AG08396 (cell line): ENCODE data around the gene HS6ST2.
"Not testable (repeated sequence)": the region's sequence is repeated elsewhere in the genome, so short reads cannot be mapped to it uniquely, and the experiment has no call there.

Experiments used
- DNase-seq: peaks from one replicate; pipeline ENCODE4 v3.0.0; 2012; ENCODE audit warnings: low spot score, mixed read lengths

HS6ST2 gene

GRCh38 chrX:132940727-132941327 lies 17.6 kb downstream of the HS6ST2 start:
- DNase-seq = no peak

- DNase-seq = no peak
These were observed 25.3 kb downstream of the HS6ST2 start for GRCh38 chrX:132933170-132933569.

- DNase-seq = no peak
These were observed 34.0 kb downstream of the HS6ST2 start for GRCh38 chrX:132924426-132924825.

- no peak for DNase-seq
These were observed 39.9 kb downstream of the HS6ST2 start for GRCh38 chrX:132918523-132918922.

GRCh38 chrX:132916349-132916748 lies 42.1 kb downstream of the HS6ST2 start:
- DNase-seq = no peak

- DNase-seq = no peak
These were observed 48.8 kb downstream of the HS6ST2 start for GRCh38 chrX:132909643-132910042.

- DNase-seq = no peak
These were observed 49.5 kb downstream of the HS6ST2 start for GRCh38 chrX:132908891-132909290.

- DNase-seq = no peak
These were observed 57.7 kb downstream of the HS6ST2 start for GRCh38 chrX:132900633-132901293.

GRCh38 chrX:132887569-132887968 lies 70.9 kb downstream of the HS6ST2 start:
- DNase-seq = no peak

GRCh38 chrX:132883358-132883915 lies 75.0 kb downstream of the HS6ST2 start:
- no peak for DNase-seq

GRCh38 chrX:132880753-132881152 lies 77.7 kb downstream of the HS6ST2 start:
- not testable (repeated sequence) for DNase-seq

- DNase-seq = no peak
These were observed 80.4 kb downstream of the HS6ST2 start for GRCh38 chrX:132877954-132878536.

GRCh38 chrX:132876523-132877338 lies 81.7 kb downstream of the HS6ST2 start:
- no peak for DNase-seq

GRCh38 chrX:132875650-132876522 lies 82.5 kb downstream of the HS6ST2 start:
- DNase-seq = no peak

- no peak for DNase-seq
These were observed 95.9 kb downstream of the HS6ST2 start for GRCh38 chrX:132862562-132862961.

- DNase-seq = no peak
These were observed 97.4 kb downstream of the HS6ST2 start for GRCh38 chrX:132861076-132861475.

- no peak for DNase-seq
These were observed 98.2 kb downstream of the HS6ST2 start for GRCh38 chrX:132860200-132860599.

GRCh38 chrX:132858018-132858417 lies 100.4 kb downstream of the HS6ST2 start:
- DNase-seq = no peak

- no peak for DNase-seq
These were observed 102.6 kb downstream of the HS6ST2 start for GRCh38 chrX:132855780-132856341.

- DNase-seq = no peak
These were observed 105.4 kb downstream of the HS6ST2 start for GRCh38 chrX:132853040-132853439.
